HG03432 (cell line): ENCODE data around the gene ZNF667.
A peak's percentile ranks its signal among the peaks of the same experiment; 100 is the strongest.

ENCODE experiments used
- ATAC-seq: cut with Tn5 transposase; IDR thresholded peaks from one replicate; pipeline ENCODE4 v1.9.1; 2021; ENCODE audit warnings: mild to moderate bottlenecking, moderate library complexity; ENCODE audit not compliant: unreplicated experiment

The ZNF667 gene

DNA sequence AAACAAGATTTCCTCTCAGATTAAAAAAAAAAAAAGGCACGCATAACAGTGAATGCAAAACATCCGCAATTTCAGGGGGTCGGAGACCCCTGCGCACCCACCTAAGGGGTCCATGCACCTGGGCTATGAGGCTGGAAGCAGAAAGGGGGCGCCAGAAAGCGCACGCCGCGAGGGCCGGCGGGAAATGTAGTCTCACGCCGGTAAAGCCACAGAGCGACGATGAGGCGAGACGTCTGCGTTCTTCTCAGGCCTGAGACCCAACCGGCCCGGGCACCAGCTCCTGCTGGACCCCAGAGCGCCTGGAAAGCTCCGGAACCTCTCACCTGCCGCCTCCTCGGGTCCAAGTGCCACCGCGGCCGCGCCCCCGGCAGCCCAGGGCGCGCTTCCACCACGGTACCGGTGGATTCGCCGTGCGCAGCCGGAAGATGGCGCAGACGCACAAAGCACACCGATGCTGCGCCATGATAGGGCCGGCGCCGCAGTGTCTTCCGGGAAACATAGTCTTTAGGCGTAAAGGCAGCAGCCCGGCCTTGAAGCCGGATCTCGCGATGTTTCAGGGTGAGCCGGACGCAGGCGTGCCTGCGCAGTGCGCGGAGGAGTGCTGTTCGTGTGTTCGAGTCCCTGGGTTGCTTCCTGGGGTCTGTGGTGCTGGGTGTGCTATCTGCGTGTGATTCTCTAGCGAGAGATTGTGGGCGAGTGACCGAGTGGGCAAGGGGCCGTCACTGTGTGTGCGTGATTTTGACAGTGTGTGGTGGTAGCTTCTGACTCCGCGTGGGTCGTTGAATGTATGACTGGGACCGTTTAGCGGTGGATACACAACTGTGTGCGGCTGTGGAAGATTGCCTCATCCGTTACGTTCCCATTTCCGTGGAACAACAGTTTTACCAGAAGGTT is 83.8 kb downstream of the ZNF667 start, which contains the start of gene ZNF582:
ZNF582 (minus strand) TSS at position 416 of the 894 bp plus-strand sequence. CDS start 1,782 bp downstream, outside the sequence.
- peak; percentile 95 for ATAC-seq
